ENCODE results near the gene GNA15.
A peak's percentile ranks its signal among the peaks of the same experiment; 100 is the strongest.

The GNA15 gene

GRCh38 chr19:3121821-3122511 lies 13.9 kb upstream of the GNA15 start:
- DNase-seq, result no peak

- no peak for DNase-seq
Observed at GRCh38 chr19:3122512-3122870, 13.3 kb upstream of the GNA15 start.

- no peak for DNase-seq
Observed at GRCh38 chr19:3123088-3123721, 12.6 kb upstream of the GNA15 start.

GRCh38 chr19:3123956-3124355 lies 11.9 kb upstream of the GNA15 start:
- DNase-seq, result no peak

- no peak for DNase-seq
Observed at GRCh38 chr19:3124630-3125029, 11.2 kb upstream of the GNA15 start.

GRCh38 chr19:3125900-3126524 lies 9.8 kb upstream of the GNA15 start:
- peak; percentile 69 for DNase-seq

GRCh38 chr19:3129112-3129511 lies 6.7 kb upstream of the GNA15 start:
- DNase-seq, result no peak

GRCh38 chr19:3131168-3131567 lies 4.7 kb upstream of the GNA15 start:
- no peak for DNase-seq

GRCh38 chr19:3132971-3133792 lies 2.7 kb upstream of the GNA15 start:
- DNase-seq, result peak; percentile 73

GRCh38 chr19:3133793-3134116 lies 2.1 kb upstream of the GNA15 start:
- DNase-seq, result no peak

GRCh38 chr19:3136684-3137055 lies 837 bp downstream of the GNA15 start:
- no peak for DNase-seq

GRCh38 chr19:3137119-3137518 lies 1.3 kb downstream of the GNA15 start:
- DNase-seq, result no peak

- DNase-seq, result no peak
Observed at GRCh38 chr19:3138268-3138667, 2.4 kb downstream of the GNA15 start.

- no peak for DNase-seq
Observed at GRCh38 chr19:3140667-3141038, 4.8 kb downstream of the GNA15 start.

GRCh38 chr19:3142292-3142670 lies 6.4 kb downstream of the GNA15 start:
- DNase-seq, result no peak

GRCh38 chr19:3142781-3143337 lies 7.0 kb downstream of the GNA15 start:
- no peak for DNase-seq

- no peak for DNase-seq
Observed at GRCh38 chr19:3145909-3146676, 10.3 kb downstream of the GNA15 start.

- DNase-seq, result peak; percentile 62
Observed at GRCh38 chr19:3146677-3147100, 10.9 kb downstream of the GNA15 start.

- no peak for DNase-seq
Observed at GRCh38 chr19:3148503-3148902, 12.7 kb downstream of the GNA15 start.

- DNase-seq, result no peak
Observed at GRCh38 chr19:3149089-3149488, 13.3 kb downstream of the GNA15 start.

GRCh38 chr19:3149526-3150505 lies 14.0 kb downstream of the GNA15 start:
- DNase-seq, result no peak

Data from effector CD4-positive, alpha-beta T cell (primary cell).